SKM-1 (cell line): ENCODE data around the gene HRH2.

Experiments
- DNase-seq: peaks from one replicate; lab custom pipeline; 2025; ENCODE audit not compliant: unreplicated experiment; lab: John Stamatoyannopoulos, UW

HRH2 gene

DNA sequence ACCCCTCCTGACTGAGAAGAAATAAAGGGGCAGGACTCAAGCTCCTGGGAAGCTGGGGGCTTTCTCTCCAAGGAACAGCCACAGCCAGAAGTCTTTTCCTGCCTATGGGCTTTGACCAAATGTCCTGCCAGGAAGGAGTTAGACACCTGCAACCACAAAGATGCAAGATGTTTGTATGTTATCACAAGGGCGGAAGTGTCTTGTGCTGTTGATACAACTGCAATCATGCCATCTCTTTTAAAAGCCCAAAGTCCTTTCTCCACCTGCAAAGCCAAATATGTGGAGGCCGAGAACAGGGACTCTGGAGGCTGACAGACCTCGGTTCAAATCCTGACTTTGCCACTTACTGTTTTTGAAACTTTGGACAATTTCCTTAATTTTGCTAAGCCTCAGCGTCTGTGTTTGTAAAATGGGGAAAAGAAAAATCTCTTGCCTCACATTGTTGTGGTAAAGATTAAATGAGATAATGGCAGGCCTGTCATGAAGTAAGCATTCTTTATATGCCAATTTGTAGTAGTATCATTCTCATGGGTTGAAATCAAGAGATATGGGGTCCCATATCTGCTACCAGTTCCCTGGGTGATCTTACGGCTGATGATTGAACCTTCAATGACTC lies 17.0 kb downstream of the HRH2 start:
- DNase-seq, result no peak

GRCh38 chr5:175675873-175676272 lies 18.0 kb downstream of the HRH2 start:
- no peak for DNase-seq

DNA sequence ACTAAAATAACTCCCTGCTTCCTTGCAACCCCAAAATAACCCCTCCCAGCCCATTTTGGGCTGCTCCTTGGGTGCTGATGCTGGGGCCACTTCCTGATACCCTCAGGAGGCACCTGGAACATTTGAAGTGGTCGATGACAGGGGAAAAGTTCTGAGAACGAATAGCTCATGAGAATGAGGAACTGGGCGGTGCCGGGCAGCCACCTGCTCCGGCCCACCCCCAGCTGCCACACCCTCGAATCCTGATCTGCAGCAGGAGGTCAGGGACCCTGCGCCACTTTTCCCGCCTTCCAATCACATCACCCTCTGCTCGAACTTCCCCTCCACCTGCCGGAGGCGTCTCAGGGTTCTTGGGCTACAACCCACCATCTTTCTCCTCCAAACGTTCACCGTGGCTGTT lies 19.7 kb downstream of the HRH2 start:
- DNase-seq, result no peak

GRCh38 chr5:175678074-175678473 lies 20.2 kb downstream of the HRH2 start:
- no peak for DNase-seq

- DNase-seq, result no peak
Measured at GRCh38 chr5:175679411-175679810, 21.5 kb downstream of the HRH2 start.

DNA sequence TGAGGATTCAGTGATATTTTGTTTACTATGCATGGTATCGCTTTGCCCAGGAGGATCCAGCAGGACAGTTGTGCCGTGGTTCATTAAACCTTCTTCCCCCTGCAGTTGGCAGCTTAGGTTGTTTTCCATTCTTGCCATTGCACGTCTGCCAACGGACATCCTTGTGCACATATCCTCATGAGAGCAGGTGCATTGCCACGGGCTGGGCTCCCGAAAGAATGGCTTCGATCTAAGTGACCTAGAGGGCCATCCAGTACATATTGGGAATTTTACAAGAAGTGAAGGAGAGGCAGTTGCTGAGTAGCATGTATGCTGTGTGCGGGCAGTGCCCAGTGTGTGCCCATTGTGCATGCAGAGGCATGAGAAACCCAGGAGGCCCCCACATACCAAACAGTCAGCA lies 22.1 kb downstream of the HRH2 start:
- no peak for DNase-seq

- DNase-seq, result no peak
Measured at GRCh38 chr5:175680463-175680862, 22.6 kb downstream of the HRH2 start.

- DNase-seq, result no peak
Measured at GRCh38 chr5:175681045-175681967, 23.4 kb downstream of the HRH2 start.

- no peak for DNase-seq
Measured at GRCh38 chr5:175681968-175682340, 24.1 kb downstream of the HRH2 start.

DNA sequence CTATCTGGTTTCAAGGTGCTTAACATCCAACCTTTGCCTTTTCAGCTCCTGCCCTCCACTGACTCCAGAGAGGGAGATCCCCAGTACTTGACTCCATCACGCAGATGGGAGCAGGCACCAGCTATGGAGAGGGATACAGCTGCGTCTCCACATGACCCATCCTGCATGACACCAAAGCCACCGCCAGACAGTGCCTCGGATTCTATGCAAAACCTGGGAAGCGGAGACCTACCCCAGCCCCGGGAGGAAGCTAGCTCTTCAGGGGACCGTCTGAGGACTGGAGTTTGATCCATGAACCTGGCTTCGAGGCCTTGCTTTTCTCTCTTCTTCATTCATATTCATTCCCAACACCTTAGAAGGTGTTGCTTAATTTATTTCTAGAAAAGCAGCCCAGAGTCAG lies 24.8 kb downstream of the HRH2 start:
- no peak for DNase-seq

GRCh38 chr5:175683231-175683630 lies 25.4 kb downstream of the HRH2 start:
- no peak for DNase-seq

- DNase-seq, result no peak
Measured at GRCh38 chr5:175683921-175684320, 26.1 kb downstream of the HRH2 start.

- DNase-seq, result no peak
Measured at GRCh38 chr5:175684931-175685330, 27.1 kb downstream of the HRH2 start.

DNA sequence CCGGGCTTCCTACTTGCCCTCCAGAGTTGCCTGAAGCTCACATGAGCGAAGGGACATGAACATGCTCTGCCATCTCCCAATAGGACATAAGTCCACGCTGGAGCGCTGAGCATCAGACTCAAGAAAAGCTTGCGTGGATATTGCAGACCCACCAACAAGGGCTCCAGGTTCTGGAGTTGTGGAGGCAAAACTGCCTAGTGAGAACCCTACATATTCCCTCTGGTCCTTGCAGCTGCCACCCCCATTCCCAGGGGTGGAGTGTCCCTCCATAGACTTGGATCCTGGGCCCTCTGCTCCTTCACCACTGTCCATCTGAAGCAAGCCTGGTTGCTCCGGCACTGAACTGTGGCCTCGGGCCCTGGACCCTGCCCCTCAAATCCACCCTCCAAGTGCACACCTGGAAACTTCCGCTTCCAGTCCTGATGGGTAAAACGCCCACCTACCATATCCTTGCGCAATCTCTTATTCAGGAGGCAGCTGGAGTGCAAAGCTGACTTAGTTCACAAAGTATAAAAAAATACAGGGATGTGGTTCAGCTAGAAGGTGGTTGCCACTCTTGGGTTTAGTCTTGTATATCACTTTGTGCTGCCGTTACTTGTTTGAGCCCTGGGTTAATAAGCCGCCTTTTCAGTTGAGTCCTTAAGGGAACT lies 28.0 kb downstream of the HRH2 start:
- no peak for DNase-seq

GRCh38 chr5:175686396-175686795 lies 28.5 kb downstream of the HRH2 start:
- DNase-seq, result no peak

DNA sequence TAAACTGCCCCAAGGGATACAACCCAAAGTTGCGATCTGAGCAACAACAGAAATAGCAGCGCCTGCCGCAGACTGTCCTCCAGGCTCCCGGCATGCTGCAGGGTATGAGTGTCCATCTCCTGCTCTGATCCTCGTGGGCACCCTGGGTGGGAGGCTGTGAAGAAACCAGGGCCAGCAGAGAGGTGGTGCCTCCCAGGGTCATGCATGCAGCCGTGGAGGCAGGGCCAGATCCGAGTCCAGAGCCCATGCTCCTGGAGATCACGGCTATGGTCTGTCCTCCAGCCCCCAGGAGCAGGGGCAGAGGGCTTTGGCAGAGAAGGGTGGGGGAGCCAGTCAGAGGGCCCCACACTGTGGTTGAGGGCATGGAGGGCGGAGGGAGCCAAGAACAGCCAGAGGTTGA lies 29.0 kb downstream of the HRH2 start:
- DNase-seq, result no peak

DNA sequence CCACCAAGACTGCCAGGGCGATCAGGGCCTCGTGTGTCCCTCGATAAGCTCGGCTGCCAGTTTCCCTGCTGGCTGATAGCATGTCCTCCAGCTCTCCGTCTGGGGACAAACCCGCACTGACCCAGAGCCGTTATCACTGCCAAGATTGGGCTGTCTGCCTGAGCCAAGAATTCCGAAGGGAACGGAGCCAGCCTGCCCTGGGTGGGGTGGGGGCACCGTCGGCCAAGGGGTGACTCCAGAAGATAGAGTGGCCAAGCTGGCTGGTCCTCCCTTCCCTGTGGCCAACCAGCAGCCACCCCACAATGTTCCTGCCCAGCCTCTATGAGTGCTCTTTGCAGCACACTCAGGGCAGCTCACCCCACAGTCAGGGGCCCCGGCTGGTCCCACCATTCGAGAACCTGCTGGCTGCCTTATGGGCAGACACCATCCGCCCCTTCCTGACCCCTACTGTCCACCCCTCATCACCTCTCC lies 29.4 kb downstream of the HRH2 start:
- no peak for DNase-seq

DNA sequence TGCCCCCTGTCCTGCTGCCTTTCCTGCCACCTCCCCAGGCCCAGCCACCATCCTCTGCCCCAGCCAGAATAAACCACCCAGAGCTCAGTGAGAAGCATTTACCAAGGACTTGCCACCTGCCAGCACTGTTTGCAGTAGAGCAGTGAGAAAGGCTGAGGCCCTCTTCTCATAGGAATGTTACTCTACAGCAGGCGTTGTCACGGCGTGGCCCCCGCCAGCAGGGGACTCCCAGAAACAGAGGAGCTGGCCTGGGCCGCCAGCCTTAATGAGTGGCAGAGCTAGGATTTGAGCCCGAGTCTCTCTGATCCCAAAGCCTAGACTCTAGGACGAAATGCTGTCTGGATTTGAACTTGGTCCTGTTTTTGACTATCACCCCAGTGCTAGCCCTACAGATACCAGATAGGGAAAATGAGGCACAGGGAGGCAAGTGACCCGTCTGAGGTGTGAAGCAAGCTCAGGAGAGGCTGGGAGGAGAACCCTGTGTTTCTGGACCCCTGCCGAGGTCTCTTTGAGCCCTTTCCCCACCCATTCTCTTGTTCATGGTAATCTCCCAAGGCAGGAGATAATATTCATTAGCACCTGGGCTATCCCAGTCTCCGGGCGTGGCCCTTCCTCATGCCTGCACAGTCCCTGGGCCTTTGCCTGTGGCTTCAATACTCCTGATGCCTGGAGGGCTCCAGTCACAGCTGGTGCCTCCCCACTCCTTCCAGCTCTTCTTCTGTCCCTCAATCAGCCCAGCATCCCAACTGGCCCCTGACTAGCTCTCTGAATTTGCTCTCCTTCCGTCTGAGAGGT lies 30.7 kb downstream of the HRH2 start:
- no peak for DNase-seq

- DNase-seq, result peak; percentile 96
Measured at GRCh38 chr5:175689147-175689991, 31.5 kb downstream of the HRH2 start.

DNA sequence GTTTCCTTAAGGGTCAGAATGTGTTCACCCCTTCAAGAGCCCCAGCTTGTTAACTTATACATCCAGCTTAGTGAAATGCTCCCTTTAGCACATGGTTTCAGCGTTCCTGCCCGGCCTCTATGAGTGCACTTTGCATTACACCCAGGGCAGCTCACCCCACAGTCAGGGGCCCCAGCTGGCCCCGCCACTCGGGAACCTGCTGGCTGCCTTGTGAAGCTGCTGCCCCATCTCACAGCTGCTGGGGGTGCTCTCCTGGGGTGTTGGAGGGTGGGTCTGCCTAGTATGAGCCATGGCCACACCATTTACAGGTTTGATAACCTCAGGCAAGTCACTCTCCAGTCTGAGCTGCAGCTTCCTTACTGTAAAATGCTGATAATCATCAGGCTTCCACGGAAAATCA lies 32.2 kb downstream of the HRH2 start:
- DNase-seq, result no peak
